Kidney (tissue), 14 donors: ENCODE data around the gene RGS4. TPM values are rescaled to one million over a fixed set of nuclear protein-coding genes. Genes with fewer than 3 reads are reported as not detected.
"Not testable (repeated sequence)": the region's sequence is repeated elsewhere in the genome, so short reads cannot be mapped to it uniquely, and the experiment has no call there.

Experiments used
- DNase-seq, 5 donors: peaks; one replicate each; pipeline ENCODE4 v3.0.0-alpha.2; 2013 to 2020
- FAIRE-seq: peaks from 2 replicates; lab custom pipeline; 2012; peaks lifted over from hg19 to GRCh38; lab: Jason Lieb, UNC
- H3K27ac ChIP-seq, 2 donors: one replicate each; pipeline ENCODE4 v1.7.0; 2013; ENCODE audit warnings: low read depth in 2 of 2, low read length in 2 of 2, inconsistent platforms in 1 of 2
- H3K27me3 ChIP-seq: one replicate; pipeline ENCODE4 v1.7.1; 2013; ENCODE audit warnings: low read length, inconsistent platforms; ENCODE audit not compliant: control insufficient read depth, insufficient read depth
- H3K36me3 ChIP-seq, 3 donors: one replicate each; pipeline versions ENCODE4 v1.7.0 to v1.7.1; 2013; ENCODE audit warnings: low read length in 3 of 3, control low read depth in 1 of 3, inconsistent platforms in 1 of 3; ENCODE audit not compliant: insufficient read depth in 3 of 3, control insufficient read depth in 2 of 3
- H3K4me1 ChIP-seq, 3 donors: one replicate each; pipeline versions ENCODE4 v1.7.0 to v1.7.1; 2013; ENCODE audit warnings: low read length in 3 of 3, inconsistent platforms in 1 of 3, low read depth in 1 of 3; ENCODE audit not compliant: control insufficient read depth in 2 of 3, insufficient read depth in 2 of 3
- H3K4me3 ChIP-seq, 3 donors: one replicate each; pipeline versions ENCODE4 v1.7.0 to v1.8.1; 2013; ENCODE audit warnings: low read length in 3 of 3, control low read depth in 1 of 3, inconsistent platforms in 1 of 3
- H3K9ac ChIP-seq, 3 donors: one replicate each; pipeline versions ENCODE4 v1.7.0 to v1.7.1; 2013; ENCODE audit warnings: low read length in 3 of 3, control low read depth in 1 of 3, inconsistent platforms in 1 of 3
- H3K9me3 ChIP-seq, 3 donors: one replicate each; pipeline versions ENCODE4 v1.7.0 to v1.7.1; 2013; ENCODE audit warnings: low read length in 3 of 3, control low read depth in 1 of 3, inconsistent platforms in 1 of 3; ENCODE audit not compliant: control insufficient read depth in 2 of 3, insufficient read depth in 1 of 3
- intact Hi-C: fragments of 100-400 bp; cut with DNase I; formaldehyde crosslinking; loops from one replicate; pipeline ENCODE4 v1.11.1; 2022
- polyA plus RNA-seq: library from polyadenylated mRNA; stranded (reverse); fragments of 350-450 nt; fragmentation: Illumina TruSeq; extraction: RNeasy Lipid Tissue Mini Kit (QIAGEN cat#74804); gene quantifications from one replicate; pipeline ENCODE4 v1.2.3, GENCODE V29; 2014; ENCODE audit warnings: low read depth, low replicate concordance; ENCODE audit not compliant: insufficient read depth
- total RNA-seq: library from RNA; stranded (reverse); fragmentation: NEBNext Ultra II Directional; extraction: Animal tissue kit (Norgen Biotek cat#: 25700); gene quantifications from one replicate; pipeline ENCODE4 v1.2.1, GENCODE V29; 2021
- TF ChIP-seq, protein P1 (sequence below): IDR thresholded peaks from 3 replicates; pipeline ENCODE4 v1.5.1; 2012; ENCODE audit warnings: mild to moderate bottlenecking, moderate library complexity, borderline replicate concordance; ENCODE audit not compliant: insufficient read depth; ENCODE audit errors: extremely low read depth
- donor health status: control.
- donor health status: control.
- donor health status: control.
- donor health status: control.
- donor health status: control.
- donor health status: DM: yes; HTN: yes; CAD: no.
- donor health status: Normal renal cell carcinoma (clear cell type).

Gene RGS4
- total and polyA plus RNA-seq, 2 donors from 2014 or later, result 2.0 to 3.1 TPM

DNA sequence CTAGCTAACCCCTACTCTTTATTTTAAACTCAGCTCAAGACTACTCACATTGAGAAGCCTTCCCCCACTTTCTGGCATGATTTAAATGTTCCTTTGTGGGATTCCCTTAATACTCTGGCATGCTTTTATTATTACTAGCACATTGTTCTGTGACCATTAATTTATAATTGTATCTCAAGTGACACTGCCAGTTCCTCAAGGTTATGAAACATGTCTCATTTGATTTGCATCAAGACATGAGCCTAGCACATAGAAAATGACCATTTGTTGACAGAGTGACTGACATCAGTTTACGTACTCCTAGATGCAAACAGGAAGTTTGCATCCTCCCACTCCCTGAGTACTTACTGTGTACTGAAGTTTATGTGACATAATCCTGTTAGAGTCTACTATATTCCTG, 15.2 kb downstream of the RGS4 start:
- H3K4me3 ChIP-seq, result no peak overlapping the region
- H3K27ac ChIP-seq, result no peak overlapping the region
- H3K9ac ChIP-seq, result no peak overlapping the region
- peaks cover 0 to 3% (median 2%) of the 10 kb centered on the region in 3 donors for H3K4me1 ChIP-seq
- H3K9me3 ChIP-seq, result no peaks in the 10 kb centered on the region
- H3K27me3 ChIP-seq, result no peaks in the 10 kb centered on the region
- intact Hi-C loops, result no loop called here
- FAIRE-seq, result no peak
- no peak for DNase-seq
- H3K36me3 ChIP-seq, result no peaks in the 10 kb centered on the region
- TF ChIP-seq, protein P1, sequence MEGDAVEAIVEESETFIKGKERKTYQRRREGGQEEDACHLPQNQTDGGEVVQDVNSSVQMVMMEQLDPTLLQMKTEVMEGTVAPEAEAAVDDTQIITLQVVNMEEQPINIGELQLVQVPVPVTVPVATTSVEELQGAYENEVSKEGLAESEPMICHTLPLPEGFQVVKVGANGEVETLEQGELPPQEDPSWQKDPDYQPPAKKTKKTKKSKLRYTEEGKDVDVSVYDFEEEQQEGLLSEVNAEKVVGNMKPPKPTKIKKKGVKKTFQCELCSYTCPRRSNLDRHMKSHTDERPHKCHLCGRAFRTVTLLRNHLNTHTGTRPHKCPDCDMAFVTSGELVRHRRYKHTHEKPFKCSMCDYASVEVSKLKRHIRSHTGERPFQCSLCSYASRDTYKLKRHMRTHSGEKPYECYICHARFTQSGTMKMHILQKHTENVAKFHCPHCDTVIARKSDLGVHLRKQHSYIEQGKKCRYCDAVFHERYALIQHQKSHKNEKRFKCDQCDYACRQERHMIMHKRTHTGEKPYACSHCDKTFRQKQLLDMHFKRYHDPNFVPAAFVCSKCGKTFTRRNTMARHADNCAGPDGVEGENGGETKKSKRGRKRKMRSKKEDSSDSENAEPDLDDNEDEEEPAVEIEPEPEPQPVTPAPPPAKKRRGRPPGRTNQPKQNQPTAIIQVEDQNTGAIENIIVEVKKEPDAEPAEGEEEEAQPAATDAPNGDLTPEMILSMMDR, result no peak

DNA sequence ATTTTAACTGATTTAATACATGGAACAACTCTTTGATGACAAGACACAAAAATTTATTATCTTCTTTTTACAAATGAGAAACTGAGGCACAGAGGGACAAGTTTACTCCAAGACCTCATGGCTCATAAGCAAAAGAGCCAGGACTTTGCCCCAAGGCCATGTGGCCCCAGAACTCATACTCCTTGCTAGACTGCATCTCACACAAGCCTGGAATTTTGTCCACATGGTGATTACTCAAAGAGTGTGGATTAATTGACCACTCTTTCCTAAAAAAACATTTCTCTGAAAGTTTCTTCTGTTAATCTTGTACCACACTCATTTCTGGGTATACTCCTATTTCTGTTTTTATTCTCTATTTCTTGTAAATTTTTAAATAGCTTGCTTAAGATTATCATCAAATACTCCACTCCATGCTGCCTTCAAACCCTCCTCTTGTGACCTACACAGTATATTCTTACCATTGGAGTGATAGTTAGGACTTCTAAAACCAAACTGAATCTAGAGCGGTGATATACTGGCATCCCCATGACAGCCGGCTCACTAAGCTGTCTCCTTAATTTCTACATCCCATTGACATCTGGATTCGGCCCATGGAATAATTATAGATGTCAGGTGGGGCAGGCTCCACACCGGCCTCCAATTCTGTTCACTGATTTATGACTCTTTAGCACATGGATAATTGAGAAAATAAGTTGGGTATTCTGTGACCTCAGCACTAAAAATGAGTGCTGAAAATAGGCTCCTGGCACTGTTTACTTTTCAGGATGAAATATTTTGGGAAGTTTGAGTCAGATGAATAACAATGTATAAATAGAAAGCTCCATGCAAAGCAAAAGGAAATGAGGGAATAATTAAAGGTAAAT, 16.1 kb downstream of the RGS4 start:
- DNase-seq (no peak), FAIRE-seq (no peak)
- H3K27ac ChIP-seq, result no peak overlapping the region
- H3K9ac ChIP-seq, result no peak overlapping the region
- H3K9me3 ChIP-seq, result no peaks in the 10 kb centered on the region
- TF ChIP-seq, protein P1, result no peak
- no peak overlapping the region for H3K4me3 ChIP-seq
- H3K36me3 ChIP-seq, result no peaks in the 10 kb centered on the region
- intact Hi-C loops, result no loop called here
- H3K4me1 ChIP-seq, result peaks cover 0 to 3% (median 2%) of the 10 kb centered on the region in 3 donors
- H3K27me3 ChIP-seq, result no peaks in the 10 kb centered on the region

DNA sequence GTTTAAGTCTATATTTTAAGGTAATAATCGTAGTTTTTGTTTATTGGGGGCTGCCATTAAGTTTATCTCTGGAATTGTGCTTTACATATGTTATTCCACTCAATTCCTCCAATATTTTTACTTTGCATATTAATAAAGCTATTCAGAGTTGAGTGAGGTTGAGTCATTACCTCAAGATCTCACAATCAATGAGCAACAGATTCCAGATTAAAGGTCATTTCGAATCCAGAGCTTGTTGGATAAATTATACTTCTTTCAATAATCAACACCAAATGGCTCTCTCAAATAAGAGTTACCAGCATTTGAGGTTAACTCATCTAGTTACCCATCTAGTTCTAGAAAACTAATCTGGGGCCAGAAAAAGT, 16.7 kb downstream of the RGS4 start:
- intact Hi-C loops, result no loop called here
- H3K27ac ChIP-seq, result no peak overlapping the region
- H3K9me3 ChIP-seq, result no peaks in the 10 kb centered on the region
- H3K9ac ChIP-seq, result no peak overlapping the region
- H3K36me3 ChIP-seq, result no peaks in the 10 kb centered on the region
- no peak for FAIRE-seq
- H3K27me3 ChIP-seq, result no peaks in the 10 kb centered on the region
- TF ChIP-seq, protein P1, result no peak
- no peak for DNase-seq
- no peak overlapping the region for H3K4me3 ChIP-seq
- H3K4me1 ChIP-seq, result peaks cover 0 to 3% (median 2%) of the 10 kb centered on the region in 3 donors

DNA sequence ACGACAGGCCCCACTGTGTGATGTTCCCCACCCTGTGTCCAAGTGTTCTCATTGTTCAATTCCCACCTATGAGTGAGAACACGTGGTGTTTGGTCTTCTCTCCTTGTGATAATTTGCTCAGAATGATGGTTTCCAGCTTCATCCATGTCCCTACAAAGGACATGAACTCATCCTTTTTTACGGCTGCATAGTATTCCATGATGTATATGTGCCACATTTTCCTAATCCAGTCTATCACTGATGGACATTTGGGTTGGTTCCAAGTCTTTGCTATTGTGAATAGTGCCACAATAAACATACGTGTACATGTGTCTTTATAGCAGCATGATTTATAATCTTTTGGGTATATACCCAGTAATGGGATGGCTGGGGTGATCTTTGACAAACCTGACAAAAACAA, 20.0 kb downstream of the RGS4 start:
- H3K36me3 ChIP-seq, H3K4me3 ChIP-seq, H3K27ac ChIP-seq, H3K9ac ChIP-seq, H3K27me3 ChIP-seq, H3K9me3 ChIP-seq, FAIRE-seq, intact Hi-C loops, DNase-seq, H3K4me1 ChIP-seq: not testable (repeated sequence)
